Coronary artery (tissue), 2 donors: Measurements from ENCODE around the gene HTR1D.
"Not testable (repeated sequence)": the region's sequence is repeated elsewhere in the genome, so short reads cannot be mapped to it uniquely, and the experiment has no call there.

ENCODE experiments used
- DNase-seq: peaks from one replicate; pipeline ENCODE4 v3.0.0-alpha.2; 2017; ENCODE audit warnings: low spot score
- H3K27ac ChIP-seq, 2 donors: fragments of 200-600 bp; sonication (generic); one replicate each; pipeline ENCODE4 v1.5.1; 2016 to 2019
- H3K4me3 ChIP-seq: fragments of 200-600 bp; sonication (generic); 2 replicates; pipeline ENCODE4 v1.5.1; 2016; ENCODE audit warnings: mild to moderate bottlenecking, moderate library complexity
- CTCF ChIP-seq: fragments of 200-600 bp; sonication (generic); IDR thresholded peaks from one replicate; pipeline ENCODE4 v1.5.1; 2019; ENCODE audit warnings: antibody characterized with exemption

Gene HTR1D

DNA sequence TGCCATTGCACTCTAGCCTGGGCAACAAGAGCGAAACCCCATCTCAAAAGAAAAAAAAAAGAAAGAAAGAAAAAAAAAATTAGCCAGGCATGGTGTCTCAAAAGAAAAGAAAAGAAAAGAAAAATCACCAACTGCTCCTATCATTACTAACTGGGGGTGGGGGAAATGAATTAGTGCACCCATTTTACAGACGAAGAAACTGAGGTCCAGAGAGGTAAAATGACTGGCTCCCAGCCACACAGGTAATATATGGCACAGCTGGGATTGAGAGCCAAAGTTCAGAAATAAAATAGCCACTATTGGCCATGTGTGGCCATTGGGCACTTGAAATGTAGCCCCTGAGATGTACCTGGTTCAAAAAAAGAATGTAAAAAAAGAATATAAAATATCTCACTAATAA lies 8.8 kb downstream of the HTR1D start:
- Histone ChIP-seq H3K4me3 (no peak overlapping the region), H3K27ac (no peak overlapping the region)
- DNase-seq: no peak
- no peak for TF ChIP-seq CTCF

DNA sequence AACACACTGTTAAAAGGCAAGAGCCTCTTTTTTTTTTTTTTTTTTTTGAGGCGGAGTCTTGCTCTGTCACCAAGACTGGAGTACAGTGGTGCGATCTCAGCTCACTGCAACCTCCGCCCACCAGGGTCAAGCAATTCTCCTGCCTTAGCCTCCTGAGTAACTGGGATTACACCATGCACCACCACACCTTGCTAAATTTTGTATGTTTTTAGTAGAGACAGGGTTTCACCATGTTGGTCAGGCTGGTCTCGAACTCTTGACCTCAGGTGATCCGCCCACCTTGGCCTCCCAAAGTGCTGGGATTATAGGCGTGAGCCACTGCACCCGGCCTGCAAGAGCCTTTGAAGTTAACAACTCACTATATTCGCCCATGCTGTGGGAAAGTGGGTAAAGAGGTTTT lies 9.6 kb downstream of the HTR1D start:
- DNase-seq, H3K4me3 ChIP-seq, H3K27ac ChIP-seq: not testable (repeated sequence)

GRCh38 chr1:23202263-23202749 lies 15.0 kb downstream of the HTR1D start:
- no peak for DNase-seq
- TF ChIP-seq CTCF: no peak
- Histone ChIP-seq H3K27ac (no peak overlapping the region), H3K4me3 (no peak overlapping the region)

GRCh38 chr1:23200883-23201282 lies 16.4 kb downstream of the HTR1D start:
- no peak for DNase-seq
- TF ChIP-seq CTCF: no peak
- H3K27ac ChIP-seq: no peak overlapping the region
- H3K4me3 ChIP-seq: no peak overlapping the region

DNA sequence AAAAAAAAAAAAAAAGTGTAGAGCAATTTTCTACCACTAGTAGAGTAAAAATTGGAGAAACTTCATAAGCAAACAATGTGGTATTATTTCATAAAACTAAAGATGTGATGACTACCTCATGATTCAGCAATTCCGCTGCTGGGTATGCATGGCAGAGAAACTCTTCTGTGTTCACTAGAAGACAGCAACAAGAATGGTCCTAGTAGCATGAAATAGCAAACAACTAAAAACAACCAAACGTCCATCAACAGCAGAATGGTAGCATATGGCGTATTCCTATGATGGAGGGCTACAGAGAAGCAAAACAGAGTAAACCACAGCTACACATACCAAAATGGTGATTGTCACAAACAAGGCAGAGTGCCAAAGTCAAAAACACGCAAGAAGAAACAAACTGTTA lies 18.9 kb downstream of the HTR1D start:
- TF ChIP-seq CTCF: no peak
- no peak overlapping the region for H3K4me3 ChIP-seq
- H3K27ac ChIP-seq: no peak overlapping the region
- no peak for DNase-seq

DNA sequence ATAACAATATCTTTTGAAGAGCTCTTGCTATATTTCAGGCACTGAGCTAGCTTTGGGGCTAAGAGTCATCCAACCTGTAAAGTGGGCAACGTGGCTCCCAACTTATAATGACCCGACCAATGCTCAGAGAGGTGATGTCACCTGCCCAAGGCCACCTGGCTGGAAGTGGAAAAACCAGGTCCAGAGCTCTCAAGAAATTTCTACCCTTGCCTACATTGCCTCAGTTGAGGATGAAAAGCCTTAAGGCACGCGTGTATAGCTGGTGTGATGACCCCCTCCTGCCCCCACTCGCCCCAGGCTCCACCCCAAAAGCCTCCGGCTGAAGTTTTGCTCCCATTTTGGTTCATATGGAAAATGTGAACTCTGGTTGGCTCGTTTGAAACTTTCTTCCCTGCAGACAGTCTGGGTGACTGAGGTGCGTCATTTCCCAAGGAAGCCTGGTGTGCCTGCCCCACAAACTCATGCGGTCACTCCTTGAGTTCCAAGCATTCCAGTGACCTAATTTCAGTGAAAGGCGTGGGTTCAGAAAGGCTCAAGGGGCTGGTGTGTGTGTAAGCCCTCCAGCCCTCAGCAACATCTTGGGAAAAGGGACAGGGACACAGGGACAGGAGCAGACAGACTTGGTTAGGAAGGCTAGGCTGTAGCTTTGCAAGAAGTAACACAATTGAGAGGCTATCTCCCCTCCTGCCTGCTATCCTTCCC lies 20.5 kb downstream of the HTR1D start:
- H3K4me3 ChIP-seq: no peak overlapping the region
- DNase-seq: no peak
- no peak for TF ChIP-seq CTCF
- H3K27ac ChIP-seq: no peak overlapping the region

DNA sequence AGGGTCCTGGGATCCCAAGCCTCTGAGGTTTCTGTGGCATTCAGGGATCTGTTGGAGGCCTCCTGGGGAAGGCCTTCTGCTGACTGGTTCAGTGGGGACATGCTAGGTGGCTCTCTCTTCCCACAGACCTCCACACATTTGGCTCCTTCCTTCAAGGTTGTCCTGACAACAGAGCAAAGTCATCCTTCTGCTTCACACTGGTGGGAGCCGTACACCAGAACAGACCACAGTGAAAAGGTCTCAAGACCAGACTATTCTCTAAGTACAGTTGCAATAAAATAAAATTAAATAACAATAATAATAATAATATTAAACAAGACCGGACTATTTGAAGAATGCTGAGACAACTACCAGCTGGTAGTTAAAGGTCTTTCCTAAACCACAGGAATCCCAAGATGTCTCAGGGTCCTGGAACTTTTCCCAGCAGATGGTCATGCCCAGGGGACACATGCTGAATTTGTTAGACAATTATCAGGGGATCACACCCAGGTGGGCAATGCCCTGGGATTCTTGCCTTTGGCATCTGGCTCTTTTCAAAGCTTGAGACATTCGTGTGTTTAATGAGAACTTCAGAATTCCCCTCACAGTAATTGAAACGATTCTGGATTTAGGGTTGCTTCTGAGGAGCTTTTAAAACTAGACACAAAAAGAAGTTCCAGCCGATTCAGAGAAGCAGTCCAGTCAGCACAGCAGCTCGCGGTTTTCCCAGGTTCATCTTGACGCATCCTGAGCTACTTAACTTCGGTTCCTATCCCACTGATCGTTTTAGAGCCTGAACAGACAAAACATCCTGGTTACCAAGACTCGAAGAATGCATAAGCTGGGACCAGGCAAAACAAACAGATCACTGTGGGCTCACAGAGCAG lies 22.9 kb downstream of the HTR1D start:
- H3K4me3 ChIP-seq: no peak overlapping the region
- TF ChIP-seq CTCF: no peak
- DNase-seq: no peak
- H3K27ac ChIP-seq: no peak overlapping the region
